NCI-H2196 treated with DMSO at 0.1 percent for 48 hours (cell line): ENCODE data around the gene NOX4.

Experiments used
- DNase-seq: peaks from one replicate; lab custom pipeline; 2025; ENCODE audit not compliant: unreplicated experiment; lab: John Stamatoyannopoulos, UW

Gene NOX4

GRCh38 chr11:89490981-89491690 is at the start of gene NOX4:
TSS of gene NOX4 (minus strand) at chr11:89491375. CDS start at chr11:89491246, 129 bp downstream.
- DNase-seq = no peak

GRCh38 chr11:89540826-89541225 is 49.7 kb upstream of the NOX4 start:
- no peak for DNase-seq

- no peak for DNase-seq
Measured at GRCh38 chr11:89537936-89538335, 46.8 kb upstream of the NOX4 start.

GRCh38 chr11:89536926-89537325 is 45.8 kb upstream of the NOX4 start:
- no peak for DNase-seq

GRCh38 chr11:89535221-89535620 is 44.0 kb upstream of the NOX4 start:
- DNase-seq = no peak

GRCh38 chr11:89529626-89530380 is 38.6 kb upstream of the NOX4 start:
- DNase-seq = no peak

GRCh38 chr11:89521792-89522191 is 30.6 kb upstream of the NOX4 start:
- DNase-seq = no peak

GRCh38 chr11:89521294-89521693 is 30.1 kb upstream of the NOX4 start:
- DNase-seq = no peak

- no peak for DNase-seq
Measured at GRCh38 chr11:89516496-89516895, 25.3 kb upstream of the NOX4 start.

GRCh38 chr11:89508544-89508943 is 17.4 kb upstream of the NOX4 start:
- no peak for DNase-seq

- DNase-seq = no peak
Measured at GRCh38 chr11:89504270-89504669, 13.1 kb upstream of the NOX4 start.

- DNase-seq = no peak
Measured at GRCh38 chr11:89503422-89503821, 12.2 kb upstream of the NOX4 start.

- DNase-seq = no peak
Measured at GRCh38 chr11:89502301-89502700, 11.1 kb upstream of the NOX4 start.

- no peak for DNase-seq
Measured at GRCh38 chr11:89500336-89500735, 9.2 kb upstream of the NOX4 start.

GRCh38 chr11:89498845-89499448 is 7.8 kb upstream of the NOX4 start:
- DNase-seq = no peak

- DNase-seq = no peak
Measured at GRCh38 chr11:89495951-89496350, 4.8 kb upstream of the NOX4 start.

GRCh38 chr11:89493431-89493830 is 2.3 kb upstream of the NOX4 start:
- DNase-seq = no peak

- no peak for DNase-seq
Measured at GRCh38 chr11:89490602-89490980, 584 bp downstream of the NOX4 start.

GRCh38 chr11:89489930-89490329 is 1.2 kb downstream of the NOX4 start:
- DNase-seq = no peak

- DNase-seq = no peak
Measured at GRCh38 chr11:89487016-89487415, 4.2 kb downstream of the NOX4 start.

- DNase-seq = no peak
Measured at GRCh38 chr11:89484896-89485295, 6.3 kb downstream of the NOX4 start.

- DNase-seq = no peak
Measured at GRCh38 chr11:89477175-89477574, 14.0 kb downstream of the NOX4 start.
